Measurements from ENCODE around the gene GLI3.

GRCh38 chr7:42189535-42189934, 47.5 kb downstream of the GLI3 start:
- TF ChIP-seq CTCF (IDR thresholded peaks at IDR 0.05) (no peak), POLR2A (IDR thresholded peaks at IDR 0.05) (no peak)

Measured in adrenal gland (tissue), 5 donors.